HT-29 (cell line): ENCODE data around the gene MMS22L. TPM values are rescaled to one million over a fixed set of nuclear protein-coding genes. Genes with fewer than 3 reads are reported as not detected.

ENCODE experiments used
- DNase-seq: peaks from one replicate; pipeline ENCODE4 v3.0.0-alpha.2; 2015; ENCODE audit warnings: low spot score
- total RNA-seq: library from RNA; depleted of rRNA; stranded (reverse); fragments of >200 nt; shearing (Covaris generic); gene quantifications from 2 replicates; pipeline ENCODE4 v1.2.3, GENCODE V29; 2014

MMS22L gene
- total RNA-seq, 1 experiment from 2014 or later, result 16.8 TPM

DNA sequence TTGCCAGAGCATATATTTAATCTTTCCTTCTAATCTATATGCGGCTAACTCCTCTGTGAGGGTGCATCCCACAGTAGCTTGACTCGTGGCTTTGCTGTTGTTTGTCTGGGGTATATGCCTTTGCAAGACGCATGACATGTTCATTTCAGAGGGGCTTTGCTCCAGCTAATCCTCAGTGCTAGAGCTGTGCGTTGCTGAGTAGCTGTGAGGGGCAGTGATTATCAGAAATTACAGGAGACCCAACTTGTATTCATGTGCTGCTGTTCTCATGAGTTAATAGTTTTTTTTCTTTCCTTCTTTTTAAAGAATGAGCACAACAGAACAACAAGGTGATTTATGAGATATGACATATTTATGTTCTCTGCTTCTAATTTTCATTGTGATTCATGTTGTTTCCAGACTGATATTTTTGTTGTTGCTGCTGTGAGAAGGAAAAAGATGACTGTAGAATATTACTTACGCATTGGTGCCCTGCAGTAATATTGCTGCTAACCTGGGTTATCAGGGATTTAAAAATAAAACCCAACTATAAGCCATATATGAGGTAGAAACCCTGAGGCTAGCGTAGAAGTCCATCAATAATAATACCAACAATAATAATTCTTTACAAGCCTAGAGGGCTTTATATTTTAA is 190.2 kb downstream of the MMS22L start:
- DNase-seq, result no peak
